Common myeloid progenitor, CD34-positive (primary cell): Measurements from ENCODE around the gene CYTH2.
"Not testable (repeated sequence)": the region's sequence is repeated elsewhere in the genome, so short reads cannot be mapped to it uniquely, and the experiment has no call there.

Experiments
- CTCF ChIA-PET: fragments of 350-600 bp; sonication (Branson Sonifier 250); formaldehyde crosslinking; loops from one replicate; lab custom pipeline; 2021; ENCODE audit warnings: antibody characterized with exemption; lab: Charles Lee
- POLR2A ChIA-PET: fragments of 350-600 bp; sonication (Branson Sonifier 250); formaldehyde crosslinking; loops from one replicate; lab custom pipeline; 2021; ENCODE audit warnings: antibody characterized with exemption; lab: Charles Lee
- DNase-seq, 3 donors: peaks; one replicate each; pipeline versions ENCODE4 v3.0.0 to v3.0.0-alpha.2; 2013
- H3K27ac ChIP-seq, 2 experiments: 1 replicate in 1 of 2; 2 replicates in 1 of 2; pipeline ENCODE4 v1.7.0; 2013; ENCODE audit warnings: inconsistent platforms in 2 of 2, low read length in 2 of 2, mild to moderate bottlenecking in 2 of 2, low read depth in 1 of 2, moderate library complexity in 1 of 2; ENCODE audit not compliant: severe bottlenecking in 2 of 2, insufficient read depth in 1 of 2, poor library complexity in 1 of 2
- H3K27me3 ChIP-seq, 5 experiments: replicated peaks in 2 of 5; 1 replicate in 3 of 5; 2 replicates in 2 of 5; pipeline versions ENCODE4 v1.6.1 to v1.7.0; 2013; ENCODE audit warnings: low read length in 4 of 5, mild to moderate bottlenecking in 2 of 5, moderate library complexity in 2 of 5, inconsistent platforms in 1 of 5; ENCODE audit not compliant: insufficient read depth in 5 of 5, control insufficient read depth in 4 of 5
- H3K36me3 ChIP-seq, 4 experiments: 1 replicate in 2 of 4; 2 replicates in 2 of 4; pipeline versions ENCODE4 v1.6.1 to v1.7.0; 2013; ENCODE audit warnings: low read length in 3 of 4, control low read depth in 1 of 4, mild to moderate bottlenecking in 1 of 4; ENCODE audit not compliant: control insufficient read depth in 4 of 4, insufficient read depth in 4 of 4
- H3K4me1 ChIP-seq, 4 experiments: 1 replicate in 3 of 4; 2 replicates in 1 of 4; pipeline versions ENCODE4 v1.6.1 to v1.7.1; 2013; ENCODE audit warnings: low read length in 3 of 4, mild to moderate bottlenecking in 3 of 4, control low read depth in 1 of 4, inconsistent platforms in 1 of 4, moderate library complexity in 1 of 4; ENCODE audit not compliant: control insufficient read depth in 4 of 4, insufficient read depth in 4 of 4; ENCODE audit errors: control extremely low read depth in 1 of 4
- H3K4me3 ChIP-seq, 7 experiments: 1 replicate in 4 of 7; 2 replicates in 3 of 7; pipeline versions ENCODE4 v1.5.1 to v1.7.0; 2013; ENCODE audit warnings: mild to moderate bottlenecking in 7 of 7, low read length in 6 of 7, moderate library complexity in 6 of 7, inconsistent platforms in 2 of 7, low read depth in 2 of 7, control low read depth in 1 of 7; ENCODE audit not compliant: insufficient read depth in 4 of 7, control insufficient read depth in 1 of 7; ENCODE audit errors: extremely low read depth in 1 of 7
- H3K9me3 ChIP-seq, 5 experiments: 1 replicate in 4 of 5; 2 replicates in 1 of 5; pipeline versions ENCODE4 v1.6.1 to v1.7.1; 2013; ENCODE audit warnings: low read length in 4 of 5, mild to moderate bottlenecking in 2 of 5, inconsistent platforms in 1 of 5, low read depth in 1 of 5, moderate library complexity in 1 of 5; ENCODE audit not compliant: control insufficient read depth in 4 of 5, insufficient read depth in 2 of 5; ENCODE audit errors: control extremely low read depth in 1 of 5
- WGBS: methylation state at CpG from one replicate; pipeline ENCODE4 v1.1.5; 2013; ENCODE audit not compliant: insufficient coverage; 5-methylcytosine and 5-hydroxymethylcytosine counted together

CYTH2 gene

DNA sequence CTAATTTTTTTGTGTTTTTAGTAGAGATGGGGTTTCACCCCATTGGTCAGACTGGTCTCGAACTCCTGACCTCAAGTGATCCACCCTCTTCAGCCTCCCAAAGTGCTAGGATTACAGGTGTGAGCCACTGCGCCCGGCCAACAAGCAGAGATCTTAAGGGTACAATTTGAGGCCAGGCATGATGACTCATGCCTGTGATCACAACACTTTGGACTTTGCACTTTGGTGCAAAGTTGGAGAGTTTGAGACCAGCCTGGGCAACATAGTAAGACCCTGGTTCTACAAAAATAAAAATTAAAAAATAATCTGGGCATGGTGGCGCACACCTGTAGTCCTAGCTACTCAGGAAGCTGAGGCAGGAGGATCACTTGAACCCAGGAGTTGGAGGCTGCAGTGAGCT, 50.3 kb downstream of the CYTH2 start:
- WGBS: 100% methylated on average over 4 of the region's 4 CpGs
- DNase-seq, H3K27ac ChIP-seq, POLR2A ChIA-PET, H3K36me3 ChIP-seq, H3K4me3 ChIP-seq, H3K4me1 ChIP-seq, H3K27me3 ChIP-seq, H3K9me3 ChIP-seq: not testable (repeated sequence)
- CTCF ChIA-PET: interaction anchor here (0.7 kb wide), 1 partner anchor 114 kb away, joined by 3 read pairs; no protein-coding TSS in a partner anchor

DNA sequence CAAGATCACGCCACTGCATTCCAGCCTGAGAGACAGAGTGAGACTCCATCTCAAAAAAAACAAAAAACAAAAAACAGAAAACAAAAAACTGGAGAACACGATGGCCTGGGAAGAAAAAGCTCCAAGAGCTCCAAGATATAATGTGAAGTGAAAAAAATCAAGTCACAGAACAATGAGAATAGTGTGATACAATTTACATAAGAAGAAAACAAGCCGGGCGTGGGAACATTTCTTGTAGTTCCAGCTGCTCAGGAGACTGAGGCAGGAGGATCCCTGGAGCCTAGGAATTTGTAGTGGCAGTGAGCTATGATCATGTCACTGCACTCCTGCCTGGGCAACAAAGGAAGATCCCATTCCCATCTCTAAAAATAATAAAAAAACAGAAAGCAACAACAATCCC, 51.0 kb downstream of the CYTH2 start:
- 81% methylated on average over 3 of the region's 4 CpGs for WGBS
- Histone ChIP-seq H3K4me1 (no peaks in the 10 kb centered on the region), H3K27ac (no peak overlapping the region), H3K4me3 (no peak overlapping the region), H3K27me3 (peaks cover 0 to 3% (median 0%) of the 10 kb centered on the region in 5 experiments), H3K9me3 (peaks cover 0 to 10% (median 5%) of the 10 kb centered on the region in 5 experiments), H3K36me3 (no peaks in the 10 kb centered on the region)
- ChIA-PET POLR2A (no interaction called here), CTCF (interaction anchor here (0.6 kb wide), 4 partner anchors 26 to 1019 kb away, joined by 3 read pairs; no protein-coding TSS in a partner anchor)
- no peak for DNase-seq

GRCh38 chr19:48524221-48524620, 55.1 kb downstream of the CYTH2 start:
- CTCF ChIA-PET: interaction anchor here (0.8 kb wide), 1 partner anchor 17 kb away, joined by 4 read pairs; no protein-coding TSS in a partner anchor
- H3K4me1 ChIP-seq: no peaks in the 10 kb centered on the region
- DNase-seq: no peak
- POLR2A ChIA-PET: no interaction called here
- H3K27me3 ChIP-seq: no peaks in the 10 kb centered on the region
- WGBS: 90% methylated on average over 2 of the region's 2 CpGs
- H3K9me3 ChIP-seq: peaks cover 0 to 30% (median 12%) of the 10 kb centered on the region in 5 experiments
- H3K36me3 ChIP-seq: no peaks in the 10 kb centered on the region
- no peak overlapping the region for H3K4me3 ChIP-seq
- no peak overlapping the region for H3K27ac ChIP-seq

GRCh38 chr19:48524732-48525131, 55.6 kb downstream of the CYTH2 start:
- no peak overlapping the region for H3K4me3 ChIP-seq
- WGBS: 90% methylated on average over 5 of the region's 5 CpGs
- H3K27me3 ChIP-seq: no peaks in the 10 kb centered on the region
- ChIA-PET CTCF (no interaction called here), POLR2A (no interaction called here)
- no peaks in the 10 kb centered on the region for H3K36me3 ChIP-seq
- peaks cover 0 to 30% (median 12%) of the 10 kb centered on the region in 5 experiments for H3K9me3 ChIP-seq
- H3K27ac ChIP-seq: no peak overlapping the region
- no peak for DNase-seq
- H3K4me1 ChIP-seq: no peaks in the 10 kb centered on the region

- H3K9me3 ChIP-seq: peaks cover 0 to 28% (median 10%) of the 10 kb centered on the region in 5 experiments
- no peaks in the 10 kb centered on the region for H3K36me3 ChIP-seq
- 93% methylated on average over 4 of the region's 4 CpGs for WGBS
- CTCF ChIA-PET: no interaction called here
- no peak overlapping the region for H3K27ac ChIP-seq
- no peak overlapping the region for H3K4me3 ChIP-seq
- H3K27me3 ChIP-seq: no peaks in the 10 kb centered on the region
- POLR2A ChIA-PET: no interaction called here
- no peaks in the 10 kb centered on the region for H3K4me1 ChIP-seq
- no peak for DNase-seq
Measured at GRCh38 chr19:48529156-48529555, 60.0 kb downstream of the CYTH2 start.

- Histone ChIP-seq H3K4me1 (no peaks in the 10 kb centered on the region), H3K27ac (no peak overlapping the region), H3K4me3 (no peak overlapping the region), H3K27me3 (no peaks in the 10 kb centered on the region), H3K9me3 (peaks cover 0 to 20% (median 5%) of the 10 kb centered on the region in 5 experiments), H3K36me3 (no peaks in the 10 kb centered on the region)
- WGBS: 81% methylated on average over 15 of the region's 20 CpGs
- CTCF ChIA-PET: no interaction called here
- DNase-seq: no peak
- POLR2A ChIA-PET: no interaction called here
Measured at GRCh38 chr19:48530066-48530720, 61.0 kb downstream of the CYTH2 start.

DNA sequence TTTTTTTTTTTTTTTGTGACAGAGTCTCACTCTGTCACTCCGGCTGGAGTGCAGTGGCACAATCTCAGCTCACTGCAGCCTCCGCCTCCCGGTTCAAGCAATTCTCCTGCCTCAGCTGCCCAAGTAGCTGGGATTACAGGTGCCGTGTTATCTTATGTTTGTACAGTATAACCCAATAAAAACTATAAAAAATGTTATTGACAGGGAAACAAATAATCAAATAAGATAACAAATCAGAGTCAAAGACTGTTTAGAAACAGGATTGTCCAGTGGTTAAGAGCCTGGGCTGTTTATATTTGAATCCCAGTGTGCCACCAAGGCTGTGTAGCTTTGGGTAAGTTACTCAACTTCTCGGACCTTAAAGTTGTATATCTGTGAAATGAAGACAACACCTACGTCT, 61.6 kb downstream of the CYTH2 start:
- H3K4me1 ChIP-seq: no peaks in the 10 kb centered on the region
- no peak overlapping the region for H3K4me3 ChIP-seq
- WGBS: 88% methylated on average over 3 of the region's 6 CpGs
- CTCF ChIA-PET: no interaction called here
- no peaks in the 10 kb centered on the region for H3K36me3 ChIP-seq
- POLR2A ChIA-PET: no interaction called here
- H3K27me3 ChIP-seq: no peaks in the 10 kb centered on the region
- peaks cover 0 to 20% (median 5%) of the 10 kb centered on the region in 5 experiments for H3K9me3 ChIP-seq
- H3K27ac ChIP-seq: no peak overlapping the region
- DNase-seq: no peak
